HEK293T (cell line): ENCODE results near the gene SIRT7.

Source experiments
- BHLHE40 ChIP-seq: fragments of 450-650 bp; IDR thresholded peaks from 2 replicates; pipeline ENCODE4 v1.6.1; 2016; ENCODE audit warnings: mild to moderate bottlenecking, moderate library complexity, borderline replicate concordance
- FOXA1 ChIP-seq: fragments of 450-650 bp; IDR thresholded peaks from 2 replicates; pipeline ENCODE4 v1.6.1; 2016; ENCODE audit warnings: mild to moderate bottlenecking
- LEF1 ChIP-seq: fragments of 450-650 bp; IDR thresholded peaks from 2 replicates; pipeline ENCODE4 v1.6.1; 2017; ENCODE audit warnings: mild to moderate bottlenecking, borderline replicate concordance
- PKNOX1 ChIP-seq: fragments of 450-650 bp; IDR thresholded peaks from 2 replicates; pipeline ENCODE4 v1.6.1; 2016
- SP1 ChIP-seq: fragments of 450-650 bp; IDR thresholded peaks from 2 replicates; pipeline ENCODE4 v1.6.1; 2017

GRCh38 chr17:81913394-81914102 is 4.4 kb downstream of the SIRT7 start:
- TF ChIP-seq PKNOX1 (no peak), FOXA1 (no peak), BHLHE40 (no peak), LEF1 (no peak), SP1 (no peak)
